GM23338 (cell line): ENCODE results near the gene KCNB1. TPM values are rescaled to one million over a fixed set of nuclear protein-coding genes. Genes with fewer than 3 reads are reported as not detected.

Source experiments
- ATAC-seq: fragments of 200-7000 bp; cut with Tn5 transposase; 3 replicates; pipeline ENCODE4 v1.9.1; 2020
- DNase-seq: peaks from one replicate; pipeline ENCODE4 v3.0.0-alpha.2; 2015; ENCODE audit warnings: low spot score
- H2AFZ ChIP-seq: fragments of 200-600 bp; sonication (generic); 2 replicates; pipeline ENCODE4 v1.8.0; 2016; ENCODE audit warnings: antibody characterized with exemption, mild to moderate bottlenecking, moderate library complexity
- H3F3A ChIP-seq: fragments of 200-600 bp; sonication (generic); replicated peaks from 2 replicates; pipeline ENCODE4 v1.8.0; 2017; ENCODE audit warnings: antibody characterized with exemption, mixed run types, low read depth
- H3K27ac ChIP-seq: fragments of 200-600 bp; sonication (generic); 2 replicates; pipeline ENCODE4 v1.6.1; 2016; ENCODE audit warnings: low read depth
- H3K27me3 ChIP-seq: fragments of 200-600 bp; sonication (generic); 2 replicates; pipeline ENCODE4 v1.8.0; 2016; ENCODE audit warnings: mild to moderate bottlenecking, mixed run types, moderate library complexity; ENCODE audit not compliant: insufficient read depth
- H3K36me3 ChIP-seq: fragments of 200-600 bp; sonication (generic); 2 replicates; pipeline ENCODE4 v1.8.0; 2016; ENCODE audit warnings: mild to moderate bottlenecking; ENCODE audit not compliant: insufficient read depth
- H3K4me1 ChIP-seq: fragments of 200-600 bp; sonication (generic); 2 replicates; pipeline ENCODE4 v1.8.0; 2016; ENCODE audit warnings: mild to moderate bottlenecking, moderate library complexity; ENCODE audit not compliant: insufficient read depth
- H3K4me2 ChIP-seq: fragments of 200-600 bp; sonication (generic); 2 replicates; pipeline ENCODE4 v1.7.1; 2017; ENCODE audit warnings: mixed run types
- H3K4me3 ChIP-seq: fragments of 200-600 bp; sonication (generic); 2 replicates; pipeline ENCODE4 v1.6.1; 2016; ENCODE audit warnings: mixed run types
- H3K79me2 ChIP-seq: fragments of 200-600 bp; sonication (generic); replicated peaks from 2 replicates; pipeline ENCODE4 v1.8.0; 2017; ENCODE audit warnings: mild to moderate bottlenecking; ENCODE audit not compliant: insufficient read depth
- H3K9me2 ChIP-seq: fragments of 200-600 bp; sonication (generic); 2 replicates; pipeline ENCODE4 v1.8.0; 2017; ENCODE audit not compliant: insufficient read depth
- H4K20me1 ChIP-seq: fragments of 200-600 bp; sonication (generic); replicated peaks from 2 replicates; pipeline ENCODE4 v1.8.0; 2017; ENCODE audit warnings: mild to moderate bottlenecking; ENCODE audit not compliant: insufficient read depth
- H3K27ac Mint-ChIP-seq: 2 replicates; pipeline ENCODE4 v1.8.0; 2020; ENCODE audit warnings: inconsistent platforms, mild to moderate bottlenecking, moderate library complexity, mixed read lengths
- H3K27me3 Mint-ChIP-seq: 3 replicates; pipeline ENCODE4 v1.8.0; 2022; ENCODE audit warnings: low read depth, mild to moderate bottlenecking, moderate library complexity, mixed read lengths, inconsistent platforms; ENCODE audit not compliant: insufficient read depth, poor library complexity
- H3K36me3 Mint-ChIP-seq: 3 replicates; pipeline ENCODE4 v1.8.0; 2021; ENCODE audit warnings: low read depth, mild to moderate bottlenecking, inconsistent platforms, moderate library complexity, mixed read lengths
- H3K4me1 Mint-ChIP-seq: 3 replicates; pipeline ENCODE4 v1.8.0; 2020; ENCODE audit warnings: mild to moderate bottlenecking, inconsistent platforms, mixed read lengths
- H3K4me3 Mint-ChIP-seq: 3 replicates; pipeline ENCODE4 v1.8.0; 2021; ENCODE audit warnings: moderate library complexity, mild to moderate bottlenecking, inconsistent platforms, mixed read lengths
- H3K9me3 Mint-ChIP-seq: 3 replicates; pipeline ENCODE4 v1.8.0; 2020; ENCODE audit warnings: moderate library complexity, mild to moderate bottlenecking, inconsistent platforms, mixed read lengths
- CTCF ChIP-seq, 2 experiments: fragments of 200-600 bp in 1 of 2; sonication (generic) in 1 of 2; conservative IDR thresholded peaks; 2 replicates each; pipeline versions ENCODE4 v1.5.1 to v1.6.1; 2016 to 2017; ENCODE audit warnings: antibody characterized with exemption in 2 of 2, low read depth in 2 of 2, mild to moderate bottlenecking in 2 of 2, moderate library complexity in 1 of 2
- ETS1 ChIP-seq: IDR thresholded peaks from 2 replicates; pipeline ENCODE4 v1.6.1; 2016; ENCODE audit warnings: antibody characterized with exemption
- EZH2 ChIP-seq: fragments of 200-600 bp; sonication (generic); IDR thresholded peaks from one replicate; pipeline ENCODE4 v1.8.0; 2017; ENCODE audit warnings: antibody characterized with exemption, mild to moderate bottlenecking, low read depth; ENCODE audit not compliant: unreplicated experiment
- EZH2phosphoT487 ChIP-seq: fragments of 200-600 bp; sonication (generic); IDR thresholded peaks from one replicate; pipeline ENCODE4 v1.8.1; 2018; ENCODE audit warnings: antibody characterized with exemption; ENCODE audit not compliant: unreplicated experiment
- POLR2AphosphoS5 ChIP-seq: IDR thresholded peaks from 2 replicates; pipeline ENCODE4 v1.6.1; 2016; ENCODE audit warnings: antibody characterized with exemption, low read depth
- REST ChIP-seq: IDR thresholded peaks from one replicate; pipeline ENCODE4 v1.6.1; 2018; ENCODE audit warnings: antibody characterized with exemption; ENCODE audit not compliant: unreplicated experiment
- STAT1 ChIP-seq: IDR thresholded peaks from one replicate; pipeline ENCODE4 v1.6.1; 2016; ENCODE audit warnings: antibody characterized with exemption; ENCODE audit not compliant: unreplicated experiment
- ZNF114 ChIP-seq: fragments of 250-450 bp; sonication (Bioruptor Pico); IDR thresholded peaks from 2 replicates; pipeline ENCODE4 v1.5.0; 2020; ENCODE audit warnings: mild to moderate bottlenecking, moderate library complexity
- ZNF331 ChIP-seq: fragments of 250-450 bp; sonication (Bioruptor Pico); IDR thresholded peaks from 2 replicates; pipeline ENCODE4 v1.5.0; 2020; ENCODE audit warnings: low read depth, mild to moderate bottlenecking, moderate library complexity
- polyA plus RNA-seq: library from polyadenylated mRNA; unstranded; fragments of >200 nt; fragmentation: Nextera tagmentation; extraction: Ambion mirVana; gene quantifications from 2 replicates; pipeline ENCODE4 v1.2.1, GENCODE V29; 2016
- total RNA-seq: library from RNA; depleted of rRNA; stranded (reverse); fragments of >200 nt; shearing (Covaris generic); gene quantifications from 2 replicates; pipeline ENCODE4 v1.2.3, GENCODE V29; 2014

Gene KCNB1
- total and polyA plus RNA-seq, 2 experiments from 2014 or later = 0.28 to 0.29 TPM

- Histone ChIP-seq H3K4me2 (no peak overlapping the region), H3K9me2 (peaks cover 5% of the 10 kb centered on the region; the same call in 1 of the 2 replicates)
- ATAC-seq = no peak
Measured at GRCh38 chr20:49366687-49367086, 115.8 kb downstream of the KCNB1 start.

GRCh38 chr20:49361862-49362660, 120.4 kb downstream of the KCNB1 start:
- Mint-ChIP-seq H3K4me3 (no peak overlapping the region), H3K9me3 (no peaks in the 10 kb centered on the region), H3K36me3 (no peaks in the 10 kb centered on the region), H3K4me1 (no peaks in the 10 kb centered on the region), H3K27me3 (peaks cover 3% of the 10 kb centered on the region), H3K27ac (no peak overlapping the region)
- Histone ChIP-seq H3K4me3 (no peak overlapping the region), H3F3A (no peaks in the 10 kb centered on the region), H2AFZ (no peak overlapping the region), H3K9me2 (peaks cover 5% of the 10 kb centered on the region; the same call in 1 of the 2 replicates), H3K4me1 (no peaks in the 10 kb centered on the region), H3K36me3 (no peaks in the 10 kb centered on the region), H3K27ac (no peak overlapping the region), H3K27me3 (no peaks in the 10 kb centered on the region), H4K20me1 (no peaks in the 10 kb centered on the region), H3K4me2 (no peak overlapping the region), H3K79me2 (no peaks in the 10 kb centered on the region)
- ATAC-seq = no peak
- no peak for DNase-seq
- no peak for TF ChIP-seq ETS1
- no peak for TF ChIP-seq EZH2
- TF ChIP-seq ZNF114 = no peak
- TF ChIP-seq ZNF331 = no peak
- no peak for TF ChIP-seq REST
- TF ChIP-seq CTCF (conservative IDR thresholded peaks at IDR 0.05; ENCODE audit: low read depth in 2 of 2) = no peak
- no peak for TF ChIP-seq POLR2AphosphoS5
- TF ChIP-seq STAT1 = no peak

More at GRCh38 chr20:49366687-49367086, 115.8 kb downstream of the KCNB1 start:
- no peak overlapping the region for H3K27ac Mint-ChIP-seq
- Histone ChIP-seq H3K4me3 (no peak overlapping the region), H3K36me3 (no peaks in the 10 kb centered on the region), H4K20me1 (no peaks in the 10 kb centered on the region), H3K27ac (no peak overlapping the region), H2AFZ (no peak overlapping the region), H3K27me3 (no peaks in the 10 kb centered on the region), H3K79me2 (no peaks in the 10 kb centered on the region), H3F3A (no peaks in the 10 kb centered on the region), H3K4me1 (no peaks in the 10 kb centered on the region)
- DNase-seq = no peak
- no peaks in the 10 kb centered on the region for H3K4me1 Mint-ChIP-seq
- TF ChIP-seq POLR2AphosphoS5 (no peak), ZNF331 (no peak), EZH2phosphoT487 (no peak), REST (no peak)
- no peaks in the 10 kb centered on the region for H3K9me3 Mint-ChIP-seq
- no peak overlapping the region for H3K4me3 Mint-ChIP-seq
- no peaks in the 10 kb centered on the region for H3K27me3 Mint-ChIP-seq
- H3K36me3 Mint-ChIP-seq = no peaks in the 10 kb centered on the region
